Esophagus muscularis mucosa (tissue), 4 donors: Measurements from ENCODE around the gene HOXC11. TPM values are rescaled to one million over a fixed set of nuclear protein-coding genes. Genes with fewer than 3 reads are reported as not detected.

Experiments used
- DNase-seq: peaks from one replicate; pipeline ENCODE4 v3.0.0-alpha.2; 2017; ENCODE audit errors: extremely low spot score
- H3K27ac ChIP-seq, 4 donors: fragments of 200-600 bp; sonication (generic); replicated peaks in 1 of 4; 1 replicate in 3 of 4; 2 replicates in 1 of 4; pipeline ENCODE4 v1.5.1; 2016 to 2019; ENCODE audit warnings: mild to moderate bottlenecking in 1 of 4
- H3K27me3 ChIP-seq, 4 donors: fragments of 200-600 bp; sonication (generic); one replicate each; pipeline versions ENCODE4 v1.5.1 to v1.6.0; 2016 to 2019
- H3K36me3 ChIP-seq, 4 donors: fragments of 200-600 bp; sonication (generic); one replicate each; pipeline ENCODE4 v1.5.1; 2016 to 2019
- H3K4me1 ChIP-seq, 4 donors: fragments of 200-600 bp; sonication (generic); one replicate each; pipeline ENCODE4 v1.5.1; 2016 to 2019
- H3K4me3 ChIP-seq, 4 donors: fragments of 200-600 bp; sonication (generic); 1 replicate in 2 of 4; 2 replicates in 2 of 4; pipeline ENCODE4 v1.5.1; 2016 to 2019; ENCODE audit warnings: mild to moderate bottlenecking in 4 of 4, moderate library complexity in 1 of 4
- H3K9me3 ChIP-seq, 4 donors: fragments of 200-600 bp; sonication (generic); 1 replicate in 3 of 4; 2 replicates in 1 of 4; pipeline ENCODE4 v1.5.1; 2016 to 2019
- EP300 ChIP-seq: sonication (generic); formaldehyde crosslinking; IDR thresholded peaks from one replicate; pipeline ENCODE4 v1.6.1; 2017; ENCODE audit warnings: antibody characterized with exemption
- POLR2A ChIP-seq: fragments of 450-650 bp; IDR thresholded peaks from one replicate; pipeline ENCODE4 v1.6.1; 2017; ENCODE audit warnings: antibody characterized with exemption, moderate library complexity, mild to moderate bottlenecking, low read depth
- POLR2AphosphoS5 ChIP-seq, 2 donors: sonication (generic); formaldehyde crosslinking; IDR thresholded peaks; one replicate each; pipeline ENCODE4 v1.6.1; 2017; ENCODE audit warnings: antibody characterized with exemption in 2 of 2
- WGBS: methylation state at CpG from one replicate; pipeline ENCODE4 v1.1.5; 2018; 5-methylcytosine and 5-hydroxymethylcytosine counted together
- intact Hi-C: fragments of 100-400 bp; cut with DNase I; formaldehyde crosslinking; loops from one replicate; pipeline ENCODE4 v1.15.1; 2023
- total RNA-seq, 4 donors: library from RNA; depleted of rRNA; stranded (reverse); fragments of >200 nt; gene quantifications; one replicate each; pipeline versions ENCODE4 v1.1.0 to v1.2.1, GENCODE V29; 2016
- TF ChIP-seq, protein P1 (sequence below), 3 experiments: fragments of 200-600 bp in 2 of 3; fragments of 450-650 bp in 1 of 3; sonication (generic) in 2 of 3; IDR thresholded peaks; one replicate each; pipeline ENCODE4 v1.5.1; 2017 to 2019; ENCODE audit warnings: antibody characterized with exemption in 3 of 3, mild to moderate bottlenecking in 2 of 3, moderate library complexity in 1 of 3

Gene HOXC11
- total RNA-seq, 4 donors from 2014 or later: not detected

DNA sequence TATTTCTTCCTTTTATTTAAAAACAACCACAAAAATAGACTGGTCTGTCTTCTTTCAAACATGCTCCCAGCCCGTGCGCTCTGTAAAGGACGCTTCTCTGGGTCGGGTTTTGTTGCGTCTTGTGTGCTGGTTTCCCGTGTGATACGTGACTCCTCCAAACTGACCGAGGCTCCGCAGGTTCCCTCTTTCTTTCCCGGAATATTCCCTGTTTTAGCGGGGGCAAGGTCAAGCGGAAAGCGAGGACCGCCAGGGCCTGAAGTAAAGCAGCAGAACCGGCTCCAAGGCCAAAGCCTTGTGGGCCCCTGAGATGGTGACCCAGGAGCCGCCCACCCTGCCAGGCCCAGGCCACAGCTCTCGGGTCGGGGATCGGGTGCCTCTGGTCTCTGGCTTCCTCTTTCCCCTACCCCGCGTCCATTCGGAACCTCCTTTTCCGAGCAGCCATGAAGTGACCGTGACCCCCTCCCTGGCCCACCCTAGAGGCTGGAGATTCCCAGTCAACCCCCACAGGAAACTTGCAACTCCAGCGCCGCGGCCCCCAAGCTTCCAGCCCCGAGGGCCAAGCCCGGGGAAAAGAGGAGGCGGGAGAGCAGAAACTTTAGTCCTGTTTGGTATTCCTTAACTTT lies 11.1 kb downstream of the HOXC11 start:
- DNase-seq: no peak
- Histone ChIP-seq H3K4me3 (no peak overlapping the region), H3K27me3 (peaks cover 21 to 100% (median 91%) of the 10 kb centered on the region in 4 donors), H3K27ac (no peak overlapping the region), H3K36me3 (no peaks in the 10 kb centered on the region), H3K9me3 (no peaks in the 10 kb centered on the region), H3K4me1 (peaks cover 15 to 32% (median 29%) of the 10 kb centered on the region in 4 donors)
- WGBS: 9% methylated on average over 30 of the region's 30 CpGs
- TF ChIP-seq EP300 (no peak), POLR2A (no peak), POLR2AphosphoS5 (IDR thresholded peaks at IDR 0.05) (no peak)
- TF ChIP-seq, protein P1, sequence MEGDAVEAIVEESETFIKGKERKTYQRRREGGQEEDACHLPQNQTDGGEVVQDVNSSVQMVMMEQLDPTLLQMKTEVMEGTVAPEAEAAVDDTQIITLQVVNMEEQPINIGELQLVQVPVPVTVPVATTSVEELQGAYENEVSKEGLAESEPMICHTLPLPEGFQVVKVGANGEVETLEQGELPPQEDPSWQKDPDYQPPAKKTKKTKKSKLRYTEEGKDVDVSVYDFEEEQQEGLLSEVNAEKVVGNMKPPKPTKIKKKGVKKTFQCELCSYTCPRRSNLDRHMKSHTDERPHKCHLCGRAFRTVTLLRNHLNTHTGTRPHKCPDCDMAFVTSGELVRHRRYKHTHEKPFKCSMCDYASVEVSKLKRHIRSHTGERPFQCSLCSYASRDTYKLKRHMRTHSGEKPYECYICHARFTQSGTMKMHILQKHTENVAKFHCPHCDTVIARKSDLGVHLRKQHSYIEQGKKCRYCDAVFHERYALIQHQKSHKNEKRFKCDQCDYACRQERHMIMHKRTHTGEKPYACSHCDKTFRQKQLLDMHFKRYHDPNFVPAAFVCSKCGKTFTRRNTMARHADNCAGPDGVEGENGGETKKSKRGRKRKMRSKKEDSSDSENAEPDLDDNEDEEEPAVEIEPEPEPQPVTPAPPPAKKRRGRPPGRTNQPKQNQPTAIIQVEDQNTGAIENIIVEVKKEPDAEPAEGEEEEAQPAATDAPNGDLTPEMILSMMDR (IDR thresholded peaks at IDR 0.05): no peak
- intact Hi-C loops: no loop called here

- intact Hi-C loops: no loop called here
- TF ChIP-seq, protein P1 (IDR thresholded peaks at IDR 0.05): peak; percentile 41 to 55 (median 49)
- peak in 1 of 2 donors; percentile 56 for TF ChIP-seq POLR2AphosphoS5 (IDR thresholded peaks at IDR 0.05)
- no peak for TF ChIP-seq POLR2A
- no peak for TF ChIP-seq EP300
- no peaks in the 10 kb centered on the region for H3K9me3 ChIP-seq
- H3K27ac ChIP-seq: no peak within 1 kb of the TSS
- WGBS: 4% methylated on average over 26 of the region's 55 CpGs
- DNase-seq: peak; percentile 94
- peak within 1 kb of the TSS; percentile 24 to 39 (median 30) for H3K4me3 ChIP-seq
- peaks cover 19 to 32% (median 29%) of the 10 kb centered on the region in 4 donors for H3K4me1 ChIP-seq
- H3K36me3 ChIP-seq: no peaks in the 10 kb centered on the region
- H3K27me3 ChIP-seq: peaks cover 21 to 100% (median 90%) of the 10 kb centered on the region in 4 donors
These were observed 12.2 kb downstream of the HOXC11 start, which contains the start of gene HOXC10 for GRCh38 chr12:53984901-53985691. Gene HOXC10 (plus strand): TSS chr12:53985146. CDS start chr12:53985260, 114 bp downstream.

DNA sequence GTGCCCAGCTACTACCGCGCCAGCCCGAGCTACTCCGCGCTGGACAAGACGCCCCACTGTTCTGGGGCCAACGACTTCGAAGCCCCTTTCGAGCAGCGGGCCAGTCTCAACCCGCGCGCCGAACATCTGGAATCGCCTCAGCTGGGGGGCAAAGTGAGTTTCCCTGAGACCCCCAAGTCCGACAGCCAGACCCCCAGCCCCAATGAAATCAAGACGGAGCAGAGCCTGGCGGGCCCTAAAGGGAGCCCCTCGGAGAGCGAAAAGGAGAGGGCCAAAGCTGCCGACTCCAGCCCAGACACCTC lies 12.7 kb downstream of the HOXC11 start:
- DNase-seq: no peak
- peaks cover 19 to 36% (median 29%) of the 10 kb centered on the region in 4 donors for H3K4me1 ChIP-seq
- no peak overlapping the region for H3K27ac ChIP-seq
- H3K36me3 ChIP-seq: no peaks in the 10 kb centered on the region
- intact Hi-C loops: no loop called here
- H3K4me3 ChIP-seq: peak overlapping the region; percentile 15 to 39 (median 30)
- H3K9me3 ChIP-seq: no peaks in the 10 kb centered on the region
- peaks cover 21 to 100% (median 93%) of the 10 kb centered on the region in 4 donors for H3K27me3 ChIP-seq
- TF ChIP-seq EP300 (no peak), POLR2A (no peak), POLR2AphosphoS5 (IDR thresholded peaks at IDR 0.05) (no peak)
- TF ChIP-seq, protein P1 (IDR thresholded peaks at IDR 0.05): no peak
- 10% methylated on average over 13 of the region's 21 CpGs for WGBS

DNA sequence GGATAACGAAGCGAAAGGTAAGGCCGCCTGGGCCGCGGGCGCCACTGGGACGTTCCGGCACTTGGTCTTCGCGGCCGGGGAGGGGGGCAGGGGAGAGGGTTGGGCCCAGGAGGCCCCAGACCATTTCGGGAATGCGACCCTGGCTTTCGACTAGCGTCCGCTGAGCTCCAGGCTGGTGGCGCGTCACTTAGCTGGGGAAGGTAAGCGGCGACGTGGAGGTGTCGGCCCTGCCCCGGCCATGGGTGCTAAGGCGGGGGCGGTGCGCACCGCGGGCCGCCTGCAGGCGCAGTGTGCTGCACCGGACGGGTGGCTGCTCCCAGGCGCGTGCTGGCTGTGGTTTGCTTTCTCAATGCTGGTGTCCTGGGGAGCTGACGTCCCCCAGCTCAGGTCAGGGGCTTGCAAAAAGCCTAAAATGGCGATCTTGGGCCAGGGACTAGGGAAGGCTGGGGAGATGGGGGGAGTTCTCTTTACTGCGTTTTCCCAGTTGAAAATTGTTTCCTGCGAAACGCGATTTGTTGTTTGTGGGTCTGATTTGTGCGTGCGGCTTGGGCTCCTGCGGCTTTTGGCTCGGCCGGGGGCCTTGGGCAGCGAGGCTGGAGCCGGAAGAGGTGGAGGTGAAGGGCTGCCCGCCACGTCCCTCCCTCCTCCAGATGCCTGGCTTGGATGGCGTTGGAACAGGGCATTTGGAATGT lies 13.2 kb downstream of the HOXC11 start:
- WGBS: 7% methylated on average over 27 of the region's 50 CpGs
- peaks cover 21 to 100% (median 96%) of the 10 kb centered on the region in 4 donors for H3K27me3 ChIP-seq
- no peak overlapping the region for H3K27ac ChIP-seq
- no peaks in the 10 kb centered on the region for H3K9me3 ChIP-seq
- no peaks in the 10 kb centered on the region for H3K36me3 ChIP-seq
- H3K4me1 ChIP-seq: peaks cover 19 to 39% (median 29%) of the 10 kb centered on the region in 4 donors
- peak overlapping the region; percentile 15 to 39 (median 30) for H3K4me3 ChIP-seq
- DNase-seq: no peak
- intact Hi-C loops: no loop called here
- TF ChIP-seq POLR2A (no peak), POLR2AphosphoS5 (IDR thresholded peaks at IDR 0.05) (no peak), EP300 (no peak)
- TF ChIP-seq, protein P1 (IDR thresholded peaks at IDR 0.05): no peak
